ENCODE measurements around the gene CLIC5.

CLIC5 gene

DNA sequence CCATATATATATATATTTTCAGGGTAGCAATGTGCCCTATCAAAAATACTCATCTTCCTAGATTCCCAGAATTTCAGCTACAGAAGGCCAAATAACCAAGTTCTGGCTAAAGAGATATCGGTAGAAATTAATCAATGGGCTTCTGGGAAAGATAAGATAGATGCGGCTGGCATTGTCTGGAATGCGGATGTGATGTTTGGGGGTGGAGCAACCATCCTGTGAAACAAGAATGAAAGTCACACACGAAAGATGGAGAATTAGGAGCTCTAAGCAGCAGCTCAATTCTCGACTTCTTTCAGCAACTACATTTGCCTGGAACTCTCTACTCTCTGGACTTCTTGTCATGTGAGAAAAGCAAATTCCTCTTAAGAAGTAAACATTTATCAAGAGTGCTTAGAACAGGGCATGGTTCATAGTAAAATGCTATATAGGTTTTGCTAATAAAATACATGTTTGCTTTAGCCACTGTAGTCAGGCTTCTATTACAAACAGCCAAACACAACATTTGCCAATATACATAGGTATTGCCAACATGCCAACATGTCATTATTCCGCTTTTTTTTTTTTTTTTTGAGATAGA, 90.8 kb downstream of the CLIC5 start:
- no peaks in the 10 kb centered on the region for H4K20me1 ChIP-seq (ENCODE audit: insufficient read depth, low read length, poor library complexity, severe bottlenecking)
- H3K9me3 ChIP-seq (ENCODE audit: insufficient read depth, low read depth, low read length) = no peaks in the 10 kb centered on the region
- H3K4me3 ChIP-seq (ENCODE audit: low read length, poor library complexity, severe bottlenecking) = no peak overlapping the region
- H3K27me3 ChIP-seq (ENCODE audit: insufficient read depth, low read length, poor library complexity, severe bottlenecking) = no peaks in the 10 kb centered on the region
- peaks cover 8% of the 10 kb centered on the region for H3K4me1 ChIP-seq (ENCODE audit: insufficient read depth, low read length, poor library complexity, severe bottlenecking)
- no peaks in the 10 kb centered on the region for H3K9me2 ChIP-seq (replicated peaks; ENCODE audit: low read depth, low read length)
- no peak for TF ChIP-seq EZH2phosphoT487 (IDR thresholded peaks at IDR 0.05; ENCODE audit: borderline replicate concordance)
- TF ChIP-seq, protein P1, sequence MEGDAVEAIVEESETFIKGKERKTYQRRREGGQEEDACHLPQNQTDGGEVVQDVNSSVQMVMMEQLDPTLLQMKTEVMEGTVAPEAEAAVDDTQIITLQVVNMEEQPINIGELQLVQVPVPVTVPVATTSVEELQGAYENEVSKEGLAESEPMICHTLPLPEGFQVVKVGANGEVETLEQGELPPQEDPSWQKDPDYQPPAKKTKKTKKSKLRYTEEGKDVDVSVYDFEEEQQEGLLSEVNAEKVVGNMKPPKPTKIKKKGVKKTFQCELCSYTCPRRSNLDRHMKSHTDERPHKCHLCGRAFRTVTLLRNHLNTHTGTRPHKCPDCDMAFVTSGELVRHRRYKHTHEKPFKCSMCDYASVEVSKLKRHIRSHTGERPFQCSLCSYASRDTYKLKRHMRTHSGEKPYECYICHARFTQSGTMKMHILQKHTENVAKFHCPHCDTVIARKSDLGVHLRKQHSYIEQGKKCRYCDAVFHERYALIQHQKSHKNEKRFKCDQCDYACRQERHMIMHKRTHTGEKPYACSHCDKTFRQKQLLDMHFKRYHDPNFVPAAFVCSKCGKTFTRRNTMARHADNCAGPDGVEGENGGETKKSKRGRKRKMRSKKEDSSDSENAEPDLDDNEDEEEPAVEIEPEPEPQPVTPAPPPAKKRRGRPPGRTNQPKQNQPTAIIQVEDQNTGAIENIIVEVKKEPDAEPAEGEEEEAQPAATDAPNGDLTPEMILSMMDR (conservative IDR thresholded peaks at IDR 0.05; ENCODE audit: low read length) = no peak
- H2AFZ ChIP-seq (ENCODE audit: low read length) = no peak overlapping the region
- H3K4me2 ChIP-seq (ENCODE audit: low read depth, low read length, poor library complexity, severe bottlenecking) = no peak overlapping the region
- no peaks in the 10 kb centered on the region for H3F3A ChIP-seq (ENCODE audit: low read depth)
- no peak overlapping the region for H3K9ac ChIP-seq (ENCODE audit: low read depth, low read length, poor library complexity, severe bottlenecking)
- no peaks in the 10 kb centered on the region for H3K79me2 ChIP-seq (ENCODE audit: insufficient read depth, low read length)
- no peaks in the 10 kb centered on the region for H3K36me3 ChIP-seq (ENCODE audit: insufficient read depth, low read length)

DNA sequence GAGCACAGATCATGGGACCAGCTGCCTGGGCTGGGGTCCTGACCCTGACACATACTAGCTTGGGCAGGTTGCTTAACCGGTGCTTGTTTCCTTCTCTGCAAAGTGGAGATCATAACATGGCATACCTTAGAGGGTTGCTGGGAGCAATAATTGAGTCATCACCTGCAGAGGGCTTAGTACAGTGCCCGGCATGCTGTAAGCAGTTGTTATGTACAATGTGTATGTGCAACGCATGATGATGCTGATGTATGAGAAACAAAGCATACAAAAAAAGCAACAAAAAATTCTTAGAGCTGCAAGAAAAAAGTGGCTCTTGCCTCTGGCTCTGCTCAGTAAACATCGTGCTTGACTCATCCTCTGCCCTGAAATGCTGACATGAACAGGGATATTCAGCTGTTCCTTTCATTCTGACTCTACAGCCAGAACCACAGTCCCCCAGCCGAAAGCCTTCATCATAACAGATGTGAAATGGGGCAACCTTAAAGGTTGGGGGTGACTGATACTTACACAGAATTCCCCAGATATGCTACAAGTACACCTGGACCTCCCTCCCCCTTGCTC, 91.7 kb downstream of the CLIC5 start:
- Histone ChIP-seq H3K9me3 (ENCODE audit: insufficient read depth, low read depth, low read length) (no peaks in the 10 kb centered on the region), H3K27me3 (ENCODE audit: insufficient read depth, low read length, poor library complexity, severe bottlenecking) (no peaks in the 10 kb centered on the region), H3K9me2 (replicated peaks; ENCODE audit: low read depth, low read length) (no peaks in the 10 kb centered on the region), H3K36me3 (ENCODE audit: insufficient read depth, low read length) (no peaks in the 10 kb centered on the region), H3F3A (ENCODE audit: low read depth) (no peaks in the 10 kb centered on the region), H3K4me2 (ENCODE audit: low read depth, low read length, poor library complexity, severe bottlenecking) (no peak overlapping the region), H3K9ac (ENCODE audit: low read depth, low read length, poor library complexity, severe bottlenecking) (no peak overlapping the region), H3K79me2 (ENCODE audit: insufficient read depth, low read length) (no peaks in the 10 kb centered on the region), H3K4me3 (ENCODE audit: low read length, poor library complexity, severe bottlenecking) (no peak overlapping the region), H3K4me1 (ENCODE audit: insufficient read depth, low read length, poor library complexity, severe bottlenecking) (peaks cover 8% of the 10 kb centered on the region), H2AFZ (ENCODE audit: low read length) (no peak overlapping the region), H4K20me1 (ENCODE audit: insufficient read depth, low read length, poor library complexity, severe bottlenecking) (no peaks in the 10 kb centered on the region)
- no peak for TF ChIP-seq EZH2phosphoT487 (IDR thresholded peaks at IDR 0.05; ENCODE audit: borderline replicate concordance)
- TF ChIP-seq, protein P1 (conservative IDR thresholded peaks at IDR 0.05; ENCODE audit: low read length) = no peak

DNA sequence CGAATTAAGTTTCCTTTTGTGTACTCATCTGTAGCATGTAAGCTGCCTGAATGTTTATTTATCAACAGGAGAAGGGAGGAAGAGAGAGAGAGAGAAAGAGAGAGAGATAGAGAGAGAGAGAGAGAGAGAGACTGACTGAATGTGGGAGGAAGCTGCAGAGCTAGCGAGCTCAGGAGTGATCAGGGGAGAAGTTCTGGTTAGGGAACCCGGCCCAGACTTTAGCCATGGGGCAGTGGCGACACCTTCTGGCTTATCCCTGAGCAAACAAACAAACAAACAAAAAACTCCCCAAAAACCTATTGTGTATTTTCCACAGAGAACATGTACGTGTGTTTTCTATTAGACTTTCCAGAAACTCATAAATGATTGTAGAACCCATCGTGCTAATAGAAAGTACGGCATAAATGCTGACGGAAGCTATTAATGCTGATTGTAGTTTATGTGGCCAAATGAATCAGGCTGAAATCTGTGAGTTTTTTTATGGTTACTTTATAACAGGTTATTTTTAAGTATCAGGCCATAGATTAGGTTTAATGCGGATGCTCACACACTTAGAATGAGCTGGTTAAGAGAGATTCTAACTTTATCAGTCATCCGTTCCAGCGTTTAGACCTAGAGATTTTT, 92.8 kb downstream of the CLIC5 start:
- Histone ChIP-seq H3K4me1 (ENCODE audit: insufficient read depth, low read length, poor library complexity, severe bottlenecking) (peaks cover 8% of the 10 kb centered on the region), H3K27me3 (ENCODE audit: insufficient read depth, low read length, poor library complexity, severe bottlenecking) (no peaks in the 10 kb centered on the region), H3K4me2 (ENCODE audit: low read depth, low read length, poor library complexity, severe bottlenecking) (peak overlapping the region; percentile 12), H3K79me2 (ENCODE audit: insufficient read depth, low read length) (no peaks in the 10 kb centered on the region), H4K20me1 (ENCODE audit: insufficient read depth, low read length, poor library complexity, severe bottlenecking) (no peaks in the 10 kb centered on the region), H2AFZ (ENCODE audit: low read length) (peak overlapping the region; percentile 57), H3K4me3 (ENCODE audit: low read length, poor library complexity, severe bottlenecking) (no peak overlapping the region), H3F3A (ENCODE audit: low read depth) (no peaks in the 10 kb centered on the region), H3K36me3 (ENCODE audit: insufficient read depth, low read length) (no peaks in the 10 kb centered on the region), H3K9me2 (replicated peaks; ENCODE audit: low read depth, low read length) (no peaks in the 10 kb centered on the region), H3K9me3 (ENCODE audit: insufficient read depth, low read depth, low read length) (no peaks in the 10 kb centered on the region), H3K9ac (ENCODE audit: low read depth, low read length, poor library complexity, severe bottlenecking) (no peak overlapping the region)
- TF ChIP-seq, protein P1 (conservative IDR thresholded peaks at IDR 0.05; ENCODE audit: low read length) = peak; percentile 90
- TF ChIP-seq EZH2phosphoT487 (IDR thresholded peaks at IDR 0.05; ENCODE audit: borderline replicate concordance) = no peak
